NCI-H1105 (cell line): ENCODE results near the gene CSHL1.
"Not testable (repeated sequence)": the region's sequence is repeated elsewhere in the genome, so short reads cannot be mapped to it uniquely, and the experiment has no call there.

Source experiments
- DNase-seq: peaks from one replicate; lab custom pipeline; 2025; lab: John Stamatoyannopoulos, UW

The CSHL1 gene

GRCh38 chr17:63885119-63885518, 25.9 kb downstream of the CSHL1 start:
- not testable (repeated sequence) for DNase-seq

DNA sequence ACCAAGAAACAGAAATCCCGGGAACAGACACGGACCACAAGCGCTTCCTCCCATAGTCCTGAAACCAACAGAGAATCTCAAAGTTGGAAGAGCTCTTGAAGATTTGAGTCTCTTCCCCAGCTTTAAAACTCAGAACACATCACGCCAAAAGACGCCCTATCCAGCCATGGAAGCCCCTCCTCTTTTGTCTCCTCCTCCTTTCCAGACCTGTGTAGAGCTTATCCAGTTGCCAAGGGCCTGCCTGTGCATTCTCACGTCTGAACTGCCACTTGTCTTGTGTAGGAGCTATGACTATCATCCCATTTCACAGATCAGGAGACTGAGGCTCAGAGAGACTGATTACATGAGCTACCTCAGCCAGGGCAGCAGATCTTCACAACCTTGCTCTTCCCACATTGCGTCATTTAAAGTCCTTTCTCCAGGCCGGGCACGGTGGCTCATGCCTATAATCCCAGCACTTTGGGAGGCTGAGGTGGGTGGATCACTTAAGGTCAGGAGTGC, 28.4 kb downstream of the CSHL1 start:
- not testable (repeated sequence) for DNase-seq

DNA sequence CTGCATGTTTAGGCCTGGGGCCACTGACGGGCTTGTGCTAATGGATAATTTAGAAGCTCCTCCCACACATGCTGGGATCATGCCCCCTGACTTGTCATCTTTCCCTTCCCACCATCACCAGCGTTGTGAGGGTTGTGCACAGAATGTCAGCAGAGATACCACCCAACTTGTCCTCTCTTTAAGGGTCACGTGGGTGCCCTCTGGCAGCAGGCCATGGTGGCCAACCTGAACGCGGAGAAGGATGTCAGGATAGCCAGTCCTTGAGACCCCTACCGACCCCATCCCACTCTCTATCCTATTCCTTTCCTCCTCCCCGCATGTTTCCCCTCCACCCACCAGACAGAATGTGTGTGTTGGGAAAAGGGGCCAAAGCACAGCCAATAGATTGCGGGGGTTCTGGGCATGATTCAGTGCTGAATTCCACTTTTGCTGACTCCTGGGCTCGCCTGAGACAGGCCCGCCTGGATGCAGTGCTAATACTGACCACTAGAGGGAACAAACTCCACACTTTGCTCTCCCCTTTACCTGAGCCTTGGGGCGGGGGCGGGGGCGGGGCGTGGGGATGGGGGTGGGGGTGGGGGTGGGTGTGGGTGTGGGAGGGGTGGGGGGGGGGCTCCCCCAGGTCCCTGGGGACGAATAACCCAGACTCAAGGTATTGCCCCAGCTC, 29.0 kb downstream of the CSHL1 start, which contains the start of gene GH2:
Gene GH2, minus strand, starts transcription at position 10 of the 667 bp plus-strand sequence. CDS start 143 bp downstream, outside the sequence.
- no peak for DNase-seq

DNA sequence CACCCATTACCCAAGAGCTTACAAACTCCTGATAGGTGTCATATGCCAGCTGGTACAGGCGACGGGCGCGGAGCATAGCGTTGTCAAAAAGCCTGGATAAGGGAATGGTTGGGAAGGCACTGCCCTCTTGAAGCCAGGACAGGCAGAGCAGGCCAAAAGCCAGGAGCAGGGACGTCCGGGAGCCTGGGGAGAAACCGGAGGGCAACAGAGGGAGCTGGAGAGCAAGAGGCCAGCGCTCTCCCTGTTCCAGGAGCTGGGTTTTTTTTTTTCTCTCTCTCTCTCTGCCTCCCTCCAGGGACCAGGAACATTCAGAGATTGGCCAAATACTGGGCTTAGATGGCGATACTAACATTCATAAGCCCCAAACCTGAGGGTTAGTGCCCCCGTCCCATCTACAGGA, 29.7 kb downstream of the CSHL1 start:
- DNase-seq, result not testable (repeated sequence)

GRCh38 chr17:63880706-63881105, 30.4 kb downstream of the CSHL1 start:
- no peak for DNase-seq

GRCh38 chr17:63878413-63878812, 32.6 kb downstream of the CSHL1 start:
- not testable (repeated sequence) for DNase-seq

DNA sequence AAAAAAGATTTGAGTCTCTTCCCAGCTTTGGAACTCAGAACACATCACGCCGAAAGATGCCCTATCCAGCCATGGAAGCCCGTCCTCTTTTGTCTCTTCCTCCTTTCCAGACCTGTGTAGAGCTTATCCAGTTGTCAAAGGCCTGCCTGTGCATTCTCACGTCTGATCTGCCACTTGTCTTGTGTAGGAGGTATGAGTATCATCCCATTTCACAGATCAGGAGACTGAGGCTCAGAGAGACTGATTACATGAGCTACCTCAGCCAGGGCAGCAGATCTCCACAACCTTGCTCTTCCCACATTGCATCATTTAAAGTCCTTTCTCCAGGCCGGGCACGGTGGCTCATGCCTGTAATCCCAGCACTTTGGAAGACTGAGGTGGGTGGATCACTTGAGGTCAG, 36.4 kb downstream of the CSHL1 start:
- DNase-seq, result not testable (repeated sequence)

DNA sequence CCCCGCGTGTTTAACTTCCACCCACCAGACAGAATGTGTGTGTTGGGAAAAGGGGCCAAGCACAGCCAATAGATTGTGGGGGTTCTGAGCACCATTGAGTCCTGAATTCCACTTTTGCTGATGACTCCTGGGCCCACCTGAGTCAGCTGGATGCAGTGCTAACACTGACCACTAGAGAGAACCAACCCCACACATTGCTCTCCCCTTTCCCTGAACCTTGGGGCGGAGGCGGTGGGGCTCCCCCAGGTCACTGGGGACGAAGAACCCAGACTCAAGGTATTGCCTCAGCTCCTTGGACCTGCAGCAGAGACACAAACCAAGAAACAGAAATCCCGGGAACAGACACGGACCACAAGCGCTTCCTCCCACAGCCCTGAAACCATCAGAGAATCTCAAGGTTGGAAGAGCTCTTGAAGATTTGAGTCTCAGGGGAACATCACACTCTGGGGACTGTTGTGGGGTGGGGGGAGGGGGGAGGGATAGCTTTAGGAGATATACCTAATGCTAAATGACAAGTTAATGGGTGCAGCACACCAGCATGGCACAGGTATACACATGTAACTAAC, 36.9 kb downstream of the CSHL1 start:
- not testable (repeated sequence) for DNase-seq

- not testable (repeated sequence) for DNase-seq
Measured at GRCh38 chr17:63873577-63873976, 37.5 kb downstream of the CSHL1 start, which contains the start of gene CSH2. CSH2 (minus strand) TSS chr17:63873677; CDS start chr17:63873614, 63 bp downstream.

GRCh38 chr17:63871646-63872365, 39.3 kb downstream of the CSHL1 start:
- DNase-seq, result not testable (repeated sequence)

GRCh38 chr17:63870292-63870665, 40.8 kb downstream of the CSHL1 start:
- not testable (repeated sequence) for DNase-seq

GRCh38 chr17:63869491-63870291, 41.4 kb downstream of the CSHL1 start:
- DNase-seq, result not testable (repeated sequence)

GRCh38 chr17:63866625-63867024, 44.4 kb downstream of the CSHL1 start:
- not testable (repeated sequence) for DNase-seq
